Measurements from ENCODE around the gene SLC10A3. TPM values are rescaled to one million over a fixed set of nuclear protein-coding genes. Genes with fewer than 3 reads are reported as not detected.

Gene SLC10A3
- total RNA-seq, 1 donor from 2014 or later: 17.5 TPM

- peaks cover 13% of the 10 kb centered on the region for H3K4me1 Mint-ChIP-seq (ENCODE audit: low read depth)
- H3K36me3 Mint-ChIP-seq (ENCODE audit: low read depth): peaks cover 6% of the 10 kb centered on the region
- no peak overlapping the region for H3K27ac Mint-ChIP-seq
- no peaks in the 10 kb centered on the region for H3K9me3 Mint-ChIP-seq
- H3K4me3 Mint-ChIP-seq (ENCODE audit: low read depth): peak overlapping the region; percentile 17
- no peaks in the 10 kb centered on the region for H3K27me3 Mint-ChIP-seq (ENCODE audit: low read depth)
- intact Hi-C loops (cut with micrococcal nuclease): loop anchor here (5.0 kb wide), 1 partner anchor 40 kb away; the partner anchor contains the start of gene LAGE3
- DNase-seq (ENCODE audit: low spot score): no peak
Observed at GRCh38 chrX:154517101-154517781, 26.8 kb upstream of the SLC10A3 start.

DNA sequence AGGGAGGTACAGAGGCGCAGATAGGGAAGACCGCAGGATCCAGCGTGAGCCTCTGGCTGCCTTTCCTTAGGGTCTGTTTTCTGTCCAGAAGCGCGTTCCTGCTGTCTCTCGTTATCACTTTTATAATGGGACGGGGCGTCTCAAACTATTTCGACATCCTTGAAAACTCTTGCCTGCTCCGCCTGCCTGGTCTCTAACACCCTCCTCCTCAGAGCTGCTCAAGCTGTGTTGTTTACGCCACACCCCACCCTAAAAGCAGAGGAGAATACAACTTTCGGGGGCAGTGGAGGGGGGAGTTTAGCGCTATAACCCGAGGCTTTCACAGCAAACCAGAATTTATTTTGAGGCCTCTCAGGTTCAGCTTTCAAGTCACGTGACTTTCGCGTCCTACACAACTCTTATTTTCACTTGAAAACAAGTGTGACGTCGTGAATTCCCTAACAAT, 26.2 kb upstream of the SLC10A3 start:
- Mint-ChIP-seq H3K27ac (peak overlapping the region; percentile 86), H3K27me3 (ENCODE audit: low read depth) (no peaks in the 10 kb centered on the region), H3K9me3 (no peaks in the 10 kb centered on the region), H3K4me1 (ENCODE audit: low read depth) (peaks cover 13% of the 10 kb centered on the region), H3K4me3 (ENCODE audit: low read depth) (peak overlapping the region; percentile 85), H3K36me3 (ENCODE audit: low read depth) (peaks cover 6% of the 10 kb centered on the region)
- DNase-seq (ENCODE audit: low spot score): no peak
- intact Hi-C loops (cut with micrococcal nuclease): loop anchor here (5.0 kb wide), 1 partner anchor 39 kb away; the partner anchor contains the start of gene LAGE3

- Mint-ChIP-seq H3K27me3 (ENCODE audit: low read depth) (no peaks in the 10 kb centered on the region), H3K4me1 (ENCODE audit: low read depth) (peaks cover 14% of the 10 kb centered on the region), H3K36me3 (ENCODE audit: low read depth) (peaks cover 8% of the 10 kb centered on the region), H3K4me3 (ENCODE audit: low read depth) (peak within 1 kb of the TSS; percentile 85), H3K27ac (peak within 1 kb of the TSS; percentile 86), H3K9me3 (no peaks in the 10 kb centered on the region)
- DNase-seq (ENCODE audit: low spot score): peak; percentile 84
- intact Hi-C loops (cut with micrococcal nuclease): loop anchor here (1.0 to 5.0 kb wide), 2 partner anchors 25 to 39 kb away; partner anchors contain the start of gene LAGE3
Observed at GRCh38 chrX:154515966-154516655, 25.7 kb upstream of the SLC10A3 start, which contains the start of gene FAM3A. Gene FAM3A (minus strand): TSS chrX:154516232. CDS start chrX:154515772, 460 bp downstream.

DNA sequence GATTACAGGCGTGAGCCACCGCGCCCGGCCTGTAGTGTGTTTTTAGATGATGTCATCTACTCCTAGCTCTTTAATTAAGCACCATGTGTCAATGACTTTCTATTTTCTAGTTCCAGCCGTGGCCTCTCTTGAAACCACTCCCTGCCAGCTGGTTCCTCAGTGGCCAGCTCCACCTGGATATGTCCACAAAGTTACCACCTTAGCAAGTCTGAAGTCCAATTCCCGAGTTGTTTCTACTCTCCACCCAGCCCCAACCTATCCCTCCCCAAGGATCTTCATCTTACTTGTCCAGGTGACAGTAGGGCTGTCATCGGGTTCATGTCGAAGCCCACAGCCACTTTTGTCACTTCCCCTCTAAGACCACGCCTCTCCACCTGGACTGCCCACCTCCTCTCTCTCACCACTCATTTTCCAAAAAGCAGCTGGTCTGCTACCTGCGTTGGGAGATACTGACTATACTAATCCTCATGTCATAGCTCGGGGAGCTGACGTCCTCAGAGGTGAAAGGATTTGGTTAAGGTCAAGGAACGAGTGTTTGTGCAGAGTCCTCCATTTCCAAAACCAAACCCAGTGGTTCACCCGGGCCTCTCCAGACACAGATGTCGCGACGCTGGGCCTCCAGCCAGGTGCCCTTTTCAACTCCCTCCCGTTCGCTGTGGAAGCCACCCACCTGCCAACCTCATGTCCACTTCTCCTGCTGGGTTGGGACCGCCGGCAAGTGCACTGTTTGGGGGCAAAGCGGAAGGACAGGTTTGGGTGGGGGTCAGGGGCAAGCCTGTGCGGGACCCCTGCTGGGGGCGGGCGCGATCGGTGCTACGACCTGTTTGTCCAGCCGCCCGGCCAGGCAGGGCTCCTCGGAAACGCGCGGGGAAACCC, 24.9 kb upstream of the SLC10A3 start:
- Mint-ChIP-seq H3K4me1 (ENCODE audit: low read depth) (peaks cover 17% of the 10 kb centered on the region), H3K36me3 (ENCODE audit: low read depth) (peaks cover 12% of the 10 kb centered on the region), H3K4me3 (ENCODE audit: low read depth) (peak overlapping the region; percentile 84), H3K27me3 (ENCODE audit: low read depth) (no peaks in the 10 kb centered on the region), H3K9me3 (no peaks in the 10 kb centered on the region), H3K27ac (peak overlapping the region; percentile 70)
- peak; percentile 10 for DNase-seq (ENCODE audit: low spot score)
- intact Hi-C loops (cut with micrococcal nuclease): loop anchor here (1.0 to 5.0 kb wide), 2 partner anchors 24 to 38 kb away; partner anchors contain the start of gene LAGE3

GRCh38 chrX:154513716-154514115, 23.3 kb upstream of the SLC10A3 start:
- Mint-ChIP-seq H3K4me1 (ENCODE audit: low read depth) (peaks cover 17% of the 10 kb centered on the region), H3K9me3 (no peaks in the 10 kb centered on the region), H3K4me3 (ENCODE audit: low read depth) (peak overlapping the region; percentile 55), H3K36me3 (ENCODE audit: low read depth) (peaks cover 25% of the 10 kb centered on the region), H3K27ac (peak overlapping the region; percentile 76), H3K27me3 (ENCODE audit: low read depth) (no peaks in the 10 kb centered on the region)
- no peak for DNase-seq (ENCODE audit: low spot score)
- intact Hi-C loops (cut with micrococcal nuclease): no loop called here

DNA sequence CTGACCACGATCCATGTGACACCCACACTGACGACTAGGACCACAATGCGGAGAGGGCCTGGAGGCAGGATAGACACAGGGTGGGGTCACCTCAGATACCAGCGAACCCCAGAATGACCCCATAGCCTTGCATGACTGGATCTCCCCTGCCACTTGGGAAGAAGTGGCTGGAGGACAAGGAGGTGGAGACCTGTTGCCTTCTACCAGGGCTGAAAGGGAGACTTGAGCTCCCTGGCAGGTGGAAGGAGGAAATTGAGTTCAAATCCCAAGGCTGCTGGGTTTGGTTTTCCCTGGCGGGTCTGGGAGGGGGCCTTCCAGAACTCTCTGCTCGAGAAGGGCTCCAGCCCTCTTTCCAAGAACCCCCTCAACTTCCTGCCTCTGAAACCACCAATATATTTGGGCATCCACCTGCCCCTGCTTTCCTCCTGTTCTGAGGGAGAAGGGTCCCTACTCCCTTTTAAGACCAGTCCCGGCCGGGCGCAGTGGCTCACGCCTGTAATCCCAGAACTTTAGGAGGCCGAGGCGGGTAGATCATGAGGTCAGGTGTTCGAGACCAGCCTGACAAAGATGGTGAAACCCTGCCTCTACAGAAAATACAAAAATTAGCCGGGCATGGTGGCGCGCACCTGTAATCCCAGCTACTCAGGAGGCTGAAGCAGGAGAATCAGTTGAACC, 22.6 kb upstream of the SLC10A3 start:
- intact Hi-C loops (cut with micrococcal nuclease): no loop called here
- Mint-ChIP-seq H3K36me3 (ENCODE audit: low read depth) (peaks cover 28% of the 10 kb centered on the region), H3K9me3 (no peaks in the 10 kb centered on the region), H3K27me3 (ENCODE audit: low read depth) (no peaks in the 10 kb centered on the region), H3K4me1 (ENCODE audit: low read depth) (peaks cover 17% of the 10 kb centered on the region), H3K4me3 (ENCODE audit: low read depth) (no peak overlapping the region), H3K27ac (no peak overlapping the region)
- DNase-seq (ENCODE audit: low spot score): no peak

- DNase-seq (ENCODE audit: low spot score): no peak
- H3K4me1 Mint-ChIP-seq (ENCODE audit: low read depth): peaks cover 16% of the 10 kb centered on the region
- H3K27me3 Mint-ChIP-seq (ENCODE audit: low read depth): no peaks in the 10 kb centered on the region
- H3K36me3 Mint-ChIP-seq (ENCODE audit: low read depth): peaks cover 30% of the 10 kb centered on the region
- no peaks in the 10 kb centered on the region for H3K9me3 Mint-ChIP-seq
- intact Hi-C loops (cut with micrococcal nuclease): no loop called here
- H3K4me3 Mint-ChIP-seq (ENCODE audit: low read depth): no peak overlapping the region
- H3K27ac Mint-ChIP-seq: peak overlapping the region; percentile 55
Observed at GRCh38 chrX:154511761-154512160, 21.3 kb upstream of the SLC10A3 start.

DNA sequence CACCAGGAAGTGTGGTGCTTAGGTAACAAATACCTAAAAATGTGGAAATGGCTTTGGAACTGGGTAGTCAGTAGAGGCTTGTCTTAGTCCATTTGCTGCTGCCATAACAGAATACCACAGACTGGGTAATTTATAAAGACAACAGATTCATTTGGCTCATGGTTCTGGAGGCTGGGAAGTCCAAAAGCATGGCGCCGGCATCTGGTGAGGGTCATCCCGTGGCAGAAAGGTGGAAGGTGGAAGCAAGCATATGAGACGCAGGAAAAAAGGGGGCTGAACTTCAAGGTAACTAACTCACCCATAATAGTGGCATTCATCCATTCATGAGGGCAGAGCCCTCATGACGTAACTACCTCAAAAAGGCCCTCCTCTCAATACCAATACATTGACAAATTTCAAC, 19.0 kb upstream of the SLC10A3 start:
- no peak overlapping the region for H3K27ac Mint-ChIP-seq

GRCh38 chrX:154508384-154508745, 17.9 kb upstream of the SLC10A3 start:
- no peak overlapping the region for H3K27ac Mint-ChIP-seq
- intact Hi-C loops (cut with micrococcal nuclease): no loop called here
- DNase-seq (ENCODE audit: low spot score): no peak
- no peaks in the 10 kb centered on the region for H3K9me3 Mint-ChIP-seq
- H3K36me3 Mint-ChIP-seq (ENCODE audit: low read depth): peaks cover 36% of the 10 kb centered on the region
- no peaks in the 10 kb centered on the region for H3K27me3 Mint-ChIP-seq (ENCODE audit: low read depth)
- H3K4me1 Mint-ChIP-seq (ENCODE audit: low read depth): peaks cover 5% of the 10 kb centered on the region
- H3K4me3 Mint-ChIP-seq (ENCODE audit: low read depth): no peak overlapping the region

More for the DNA sequence above, 19.0 kb upstream of the SLC10A3 start:
- Mint-ChIP-seq H3K27me3 (ENCODE audit: low read depth) (no peaks in the 10 kb centered on the region), H3K4me3 (ENCODE audit: low read depth) (no peak overlapping the region), H3K9me3 (no peaks in the 10 kb centered on the region), H3K36me3 (ENCODE audit: low read depth) (peaks cover 42% of the 10 kb centered on the region), H3K4me1 (ENCODE audit: low read depth) (peaks cover 11% of the 10 kb centered on the region)
- no peak for DNase-seq (ENCODE audit: low spot score)
- intact Hi-C loops (cut with micrococcal nuclease): no loop called here

DNA sequence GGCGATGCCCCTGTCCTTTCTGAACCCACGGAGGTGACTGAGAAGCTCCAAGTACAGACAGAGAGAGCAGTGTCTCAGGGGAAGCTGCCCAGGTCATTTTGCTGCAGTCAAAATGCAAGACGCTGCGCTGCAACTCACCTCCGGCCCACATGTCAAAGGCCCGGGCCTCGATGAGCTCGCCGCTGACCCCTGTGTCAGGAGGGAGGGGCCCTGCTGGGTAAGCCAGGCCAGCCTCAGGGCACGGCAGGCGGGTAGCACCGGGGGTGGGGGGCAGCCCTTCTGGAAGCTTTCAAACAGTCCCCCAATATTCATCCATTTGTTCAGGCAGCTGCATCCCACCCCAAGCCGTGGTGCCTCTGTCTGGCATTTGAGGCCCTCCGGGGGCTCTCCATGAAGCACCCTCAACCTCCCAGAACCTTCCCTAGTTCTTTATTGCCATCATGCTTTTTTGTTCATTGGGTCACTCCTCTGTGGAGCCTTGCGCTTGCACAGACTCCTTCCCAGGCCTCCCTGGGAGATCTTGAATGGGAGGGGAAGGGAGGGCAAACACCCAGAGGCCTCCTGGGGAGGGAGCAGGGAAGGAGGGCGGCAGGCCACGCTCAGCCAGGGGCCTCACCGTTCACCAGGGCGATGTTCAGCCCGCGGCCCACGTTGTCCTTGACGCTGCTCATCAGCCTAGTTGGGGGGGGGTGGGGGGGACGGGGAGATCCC, 17.4 kb upstream of the SLC10A3 start:
- no peak overlapping the region for H3K4me3 Mint-ChIP-seq (ENCODE audit: low read depth)
- H3K36me3 Mint-ChIP-seq (ENCODE audit: low read depth): peaks cover 36% of the 10 kb centered on the region
- H3K27me3 Mint-ChIP-seq (ENCODE audit: low read depth): no peaks in the 10 kb centered on the region
- no peak for DNase-seq (ENCODE audit: low spot score)
- no peaks in the 10 kb centered on the region for H3K9me3 Mint-ChIP-seq
- intact Hi-C loops (cut with micrococcal nuclease): no loop called here
- H3K27ac Mint-ChIP-seq: no peak overlapping the region
- peaks cover 5% of the 10 kb centered on the region for H3K4me1 Mint-ChIP-seq (ENCODE audit: low read depth)

DNA sequence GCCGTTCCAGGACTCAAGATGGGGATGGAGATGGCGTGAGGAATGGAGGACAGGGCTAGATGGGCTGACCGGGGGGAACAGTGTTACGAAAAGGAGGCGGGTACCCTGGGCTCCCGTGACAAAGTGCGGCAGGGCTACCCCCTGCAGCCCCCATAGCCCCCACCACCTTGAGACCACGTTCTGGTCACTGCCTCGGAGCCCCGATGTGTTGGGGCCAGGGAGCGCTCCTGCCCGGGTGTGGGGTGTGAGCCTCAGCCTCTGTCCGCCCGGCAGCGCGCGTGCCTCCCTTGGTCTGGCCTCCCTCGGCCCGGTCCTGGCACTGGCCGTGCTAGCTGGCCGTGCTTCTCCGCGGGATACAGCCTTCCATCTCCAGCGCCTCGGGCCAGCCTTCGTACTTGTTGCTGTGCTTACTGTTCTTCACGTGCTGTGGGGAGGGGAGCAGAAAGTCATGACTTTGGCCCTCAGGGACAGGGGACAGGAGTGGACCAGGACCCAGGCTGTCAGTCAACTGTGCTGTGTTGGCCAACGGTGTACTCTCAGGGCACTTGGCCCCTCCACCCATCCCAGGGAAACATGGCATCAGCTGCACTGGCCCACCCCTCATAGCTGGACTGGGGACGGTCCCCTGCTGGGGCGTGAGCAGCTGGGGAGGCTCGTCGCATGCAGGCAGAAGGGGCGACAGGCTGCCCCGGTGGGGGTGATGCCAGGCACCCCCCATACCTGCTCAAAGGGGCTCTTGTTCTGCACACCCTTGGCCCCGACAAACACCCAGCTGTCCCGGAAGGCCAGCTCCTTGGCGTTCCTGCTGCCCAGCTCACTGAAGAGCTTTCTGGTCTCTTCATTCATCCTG, 16.3 kb upstream of the SLC10A3 start:
- no peaks in the 10 kb centered on the region for H3K27me3 Mint-ChIP-seq (ENCODE audit: low read depth)
- no peaks in the 10 kb centered on the region for H3K9me3 Mint-ChIP-seq
- intact Hi-C loops (cut with micrococcal nuclease): no loop called here
- H3K27ac Mint-ChIP-seq: no peak overlapping the region
- no peak for DNase-seq (ENCODE audit: low spot score)
- H3K4me1 Mint-ChIP-seq (ENCODE audit: low read depth): peaks cover 5% of the 10 kb centered on the region
- H3K4me3 Mint-ChIP-seq (ENCODE audit: low read depth): no peak overlapping the region
- H3K36me3 Mint-ChIP-seq (ENCODE audit: low read depth): peaks cover 36% of the 10 kb centered on the region
